A204.1 (cell line): ENCODE results near the gene STIL.
"Not testable (repeated sequence)": the region's sequence is repeated elsewhere in the genome, so short reads cannot be mapped to it uniquely, and the experiment has no call there.

Experiments
- FAIRE-seq: peaks from 2 replicates; lab custom pipeline; 2012; peaks lifted over from hg19 to GRCh38; lab: Jason Lieb, UNC

STIL gene

GRCh38 chr1:47313915-47314664, at the start of gene STIL:
Gene STIL (minus strand): TSS chr1:47314147. CDS start chr1:47310319, 3,828 bp downstream.
- peak; percentile 99 for FAIRE-seq

GRCh38 chr1:47362828-47363227, 48.9 kb upstream of the STIL start:
- no peak for FAIRE-seq

GRCh38 chr1:47361380-47361779, 47.4 kb upstream of the STIL start:
- FAIRE-seq: no peak

- FAIRE-seq: no peak
Observed at GRCh38 chr1:47351305-47351704, 37.4 kb upstream of the STIL start.

GRCh38 chr1:47348246-47348645, 34.3 kb upstream of the STIL start:
- FAIRE-seq: no peak

- no peak for FAIRE-seq
Observed at GRCh38 chr1:47347735-47348134, 33.8 kb upstream of the STIL start.

- FAIRE-seq: not testable (repeated sequence)
Observed at GRCh38 chr1:47346979-47347378, 33.0 kb upstream of the STIL start.

- FAIRE-seq: no peak
Observed at GRCh38 chr1:47340227-47340626, 26.3 kb upstream of the STIL start.

- peak; percentile 3 for FAIRE-seq
Observed at GRCh38 chr1:47338249-47339077, 24.5 kb upstream of the STIL start.

GRCh38 chr1:47337350-47337749, 23.4 kb upstream of the STIL start:
- FAIRE-seq: peak; percentile 57

- FAIRE-seq: no peak
Observed at GRCh38 chr1:47334765-47335435, 21.0 kb upstream of the STIL start.

GRCh38 chr1:47333922-47334764, 20.2 kb upstream of the STIL start:
- FAIRE-seq: peak; percentile 27

- no peak for FAIRE-seq
Observed at GRCh38 chr1:47333578-47333921, 19.6 kb upstream of the STIL start, which contains the start of gene CMPK1. Gene CMPK1 (plus strand): TSS chr1:47333790. CDS start chr1:47333946, 156 bp downstream.

- no peak for FAIRE-seq
Observed at GRCh38 chr1:47332779-47333577, 19.0 kb upstream of the STIL start.

GRCh38 chr1:47331875-47332274, 17.9 kb upstream of the STIL start:
- no peak for FAIRE-seq

GRCh38 chr1:47330212-47330611, 16.3 kb upstream of the STIL start:
- FAIRE-seq: no peak

GRCh38 chr1:47328992-47329391, 15.0 kb upstream of the STIL start:
- FAIRE-seq: no peak

- no peak for FAIRE-seq
Observed at GRCh38 chr1:47326271-47326670, 12.3 kb upstream of the STIL start.

- FAIRE-seq: no peak
Observed at GRCh38 chr1:47325528-47325927, 11.6 kb upstream of the STIL start.

- no peak for FAIRE-seq
Observed at GRCh38 chr1:47324682-47325081, 10.7 kb upstream of the STIL start.

GRCh38 chr1:47323599-47324031, 9.7 kb upstream of the STIL start:
- no peak for FAIRE-seq
